RWPE2 (cell line): ENCODE results near the gene TPM2.

ENCODE experiments used
- ATAC-seq: fragments of 200-7000 bp; cut with Tn5 transposase; 3 replicates; pipeline ENCODE4 v1.9.1; 2021; ENCODE audit warnings: low read depth
- DNase-seq: peaks from one replicate; pipeline ENCODE4 v3.0.0-alpha.2; 2020; ENCODE audit warnings: low spot score
- H3K27ac ChIP-seq: fragments of 450-650 bp; 2 replicates; pipeline ENCODE4 v1.5.1; 2017; ENCODE audit warnings: mild to moderate bottlenecking; ENCODE audit not compliant: poor library complexity, severe bottlenecking
- H3K27me3 ChIP-seq: fragments of 250-450 bp; sonication (Bioruptor Pico); 2 replicates; pipeline ENCODE4 v1.5.1; 2021; ENCODE audit warnings: mild to moderate bottlenecking, moderate library complexity; ENCODE audit not compliant: insufficient read depth, poor library complexity, severe bottlenecking
- H3K36me3 ChIP-seq: fragments of 250-450 bp; sonication (Bioruptor Pico); 2 replicates; pipeline ENCODE4 v1.5.1; 2020; ENCODE audit warnings: low read depth, mild to moderate bottlenecking, moderate library complexity
- H3K4me1 ChIP-seq: fragments of 250-450 bp; sonication (Bioruptor Pico); 2 replicates; pipeline ENCODE4 v1.5.1; 2021; ENCODE audit warnings: mild to moderate bottlenecking, moderate library complexity; ENCODE audit not compliant: insufficient read depth, poor library complexity, severe bottlenecking
- H3K4me3 ChIP-seq: fragments of 250-450 bp; sonication (Bioruptor Pico); 2 replicates; pipeline ENCODE4 v1.5.1; 2021; ENCODE audit warnings: mild to moderate bottlenecking, moderate library complexity; ENCODE audit not compliant: severe bottlenecking
- H3K9me3 ChIP-seq: fragments of 250-450 bp; sonication (Bioruptor Pico); 2 replicates; pipeline ENCODE4 v1.5.1; 2021; ENCODE audit warnings: mild to moderate bottlenecking, moderate library complexity; ENCODE audit not compliant: severe bottlenecking
- TF ChIP-seq, protein P1 (sequence below): fragments of 450-650 bp; IDR thresholded peaks from one replicate; pipeline ENCODE4 v1.5.1; 2017; ENCODE audit warnings: mild to moderate bottlenecking, moderate library complexity; ENCODE audit not compliant: poor library complexity, severe bottlenecking

TPM2 gene

GRCh38 chr9:35689542-35690293, at the start of gene TPM2:
Gene TPM2, minus strand, starts transcription at chr9:35689925. Its CDS starts 108 bp downstream, at chr9:35689817.
- Histone ChIP-seq H3K4me1 (peaks cover 14% of the 10 kb centered on the region), H3K27me3 (no peaks in the 10 kb centered on the region), H3K27ac (peak within 1 kb of the TSS; percentile 92), H3K36me3 (peaks cover 38% of the 10 kb centered on the region), H3K4me3 (peak within 1 kb of the TSS; percentile 54), H3K9me3 (no peaks in the 10 kb centered on the region)
- DNase-seq (no peak), ATAC-seq (peak; percentile 70)
- TF ChIP-seq, protein P1, sequence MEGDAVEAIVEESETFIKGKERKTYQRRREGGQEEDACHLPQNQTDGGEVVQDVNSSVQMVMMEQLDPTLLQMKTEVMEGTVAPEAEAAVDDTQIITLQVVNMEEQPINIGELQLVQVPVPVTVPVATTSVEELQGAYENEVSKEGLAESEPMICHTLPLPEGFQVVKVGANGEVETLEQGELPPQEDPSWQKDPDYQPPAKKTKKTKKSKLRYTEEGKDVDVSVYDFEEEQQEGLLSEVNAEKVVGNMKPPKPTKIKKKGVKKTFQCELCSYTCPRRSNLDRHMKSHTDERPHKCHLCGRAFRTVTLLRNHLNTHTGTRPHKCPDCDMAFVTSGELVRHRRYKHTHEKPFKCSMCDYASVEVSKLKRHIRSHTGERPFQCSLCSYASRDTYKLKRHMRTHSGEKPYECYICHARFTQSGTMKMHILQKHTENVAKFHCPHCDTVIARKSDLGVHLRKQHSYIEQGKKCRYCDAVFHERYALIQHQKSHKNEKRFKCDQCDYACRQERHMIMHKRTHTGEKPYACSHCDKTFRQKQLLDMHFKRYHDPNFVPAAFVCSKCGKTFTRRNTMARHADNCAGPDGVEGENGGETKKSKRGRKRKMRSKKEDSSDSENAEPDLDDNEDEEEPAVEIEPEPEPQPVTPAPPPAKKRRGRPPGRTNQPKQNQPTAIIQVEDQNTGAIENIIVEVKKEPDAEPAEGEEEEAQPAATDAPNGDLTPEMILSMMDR, result no peak

- peaks cover 95% of the 10 kb centered on the region for H3K36me3 ChIP-seq
- DNase-seq (no peak), ATAC-seq (no peak)
- H3K4me1 ChIP-seq, result no peaks in the 10 kb centered on the region
- H3K4me3 ChIP-seq, result no peak overlapping the region
- no peaks in the 10 kb centered on the region for H3K27me3 ChIP-seq
- TF ChIP-seq, protein P1, result no peak
- H3K27ac ChIP-seq, result no peak overlapping the region
- H3K9me3 ChIP-seq, result no peaks in the 10 kb centered on the region
These were observed 49.2 kb upstream of the TPM2 start for GRCh38 chr9:35738924-35739323.

GRCh38 chr9:35738186-35738585, 48.5 kb upstream of the TPM2 start:
- no peak overlapping the region for H3K27ac ChIP-seq
- DNase-seq (no peak), ATAC-seq (no peak)
- no peaks in the 10 kb centered on the region for H3K9me3 ChIP-seq
- H3K27me3 ChIP-seq, result no peaks in the 10 kb centered on the region
- H3K4me1 ChIP-seq, result peaks cover 5% of the 10 kb centered on the region
- no peak overlapping the region for H3K4me3 ChIP-seq
- TF ChIP-seq, protein P1, result no peak
- peaks cover 94% of the 10 kb centered on the region for H3K36me3 ChIP-seq

GRCh38 chr9:35737143-35737542, 47.4 kb upstream of the TPM2 start:
- TF ChIP-seq, protein P1, result no peak
- no peak for DNase-seq
- peaks cover 84% of the 10 kb centered on the region for H3K36me3 ChIP-seq
- no peaks in the 10 kb centered on the region for H3K27me3 ChIP-seq
- H3K27ac ChIP-seq, result no peak overlapping the region
- peaks cover 5% of the 10 kb centered on the region for H3K4me1 ChIP-seq
- no peak overlapping the region for H3K4me3 ChIP-seq
- ATAC-seq, result no peak
- no peaks in the 10 kb centered on the region for H3K9me3 ChIP-seq

- TF ChIP-seq, protein P1, result peak; percentile 87
- Histone ChIP-seq H3K36me3 (peaks cover 74% of the 10 kb centered on the region), H3K27me3 (no peaks in the 10 kb centered on the region), H3K4me1 (peaks cover 5% of the 10 kb centered on the region), H3K27ac (no peak overlapping the region), H3K4me3 (no peak overlapping the region), H3K9me3 (no peaks in the 10 kb centered on the region)
- DNase-seq (no peak), ATAC-seq (peak; percentile 30; the same call in 2 of the 3 replicates)
These were observed 46.5 kb upstream of the TPM2 start for GRCh38 chr9:35736201-35736633.
